Measurements from ENCODE around the gene SEC14L5.

Gene SEC14L5

DNA sequence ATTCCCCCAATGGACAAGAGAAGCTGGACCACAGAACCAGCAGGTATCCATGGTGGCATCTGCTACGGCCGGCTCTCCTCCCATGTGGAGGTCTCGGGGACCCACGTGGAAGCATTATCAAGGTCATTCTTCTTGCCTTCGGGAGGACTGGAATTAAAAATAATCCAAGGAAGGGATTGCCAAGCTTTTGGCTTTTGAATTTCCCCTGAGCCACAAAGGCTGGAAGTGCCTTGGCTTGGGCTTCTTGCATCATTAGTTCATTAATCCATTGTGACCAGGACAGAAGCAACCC, 59.5 kb downstream of the SEC14L5 start:
- DNase-seq = no peak

- DNase-seq = peak in 1 of 2 donors; percentile 86
Measured at GRCh38 chr16:5018793-5019192, 60.7 kb downstream of the SEC14L5 start.

- DNase-seq = no peak
Measured at GRCh38 chr16:5019775-5020174, 61.6 kb downstream of the SEC14L5 start.

DNA sequence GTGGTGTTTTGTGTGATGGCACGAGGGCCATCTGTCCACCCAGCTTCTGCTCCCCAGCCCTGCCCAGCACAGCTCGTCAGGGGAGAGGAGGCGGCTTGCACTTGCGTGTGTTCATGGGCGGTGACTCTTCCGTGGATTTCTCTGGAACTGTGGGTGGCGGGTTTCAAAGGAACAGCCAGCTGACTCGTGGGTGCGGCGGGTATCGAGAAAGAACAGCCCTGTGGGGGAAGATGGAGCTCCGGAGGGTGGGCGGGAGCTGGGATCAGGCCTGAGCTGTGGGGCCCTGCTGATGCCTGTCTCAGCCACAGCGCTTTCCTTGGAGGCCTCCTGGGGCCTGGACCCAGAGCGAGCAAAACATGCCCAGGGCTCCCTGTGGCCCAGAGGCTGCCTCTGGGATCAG, 62.4 kb downstream of the SEC14L5 start:
- peak; percentile 30 to 43 for DNase-seq

DNA sequence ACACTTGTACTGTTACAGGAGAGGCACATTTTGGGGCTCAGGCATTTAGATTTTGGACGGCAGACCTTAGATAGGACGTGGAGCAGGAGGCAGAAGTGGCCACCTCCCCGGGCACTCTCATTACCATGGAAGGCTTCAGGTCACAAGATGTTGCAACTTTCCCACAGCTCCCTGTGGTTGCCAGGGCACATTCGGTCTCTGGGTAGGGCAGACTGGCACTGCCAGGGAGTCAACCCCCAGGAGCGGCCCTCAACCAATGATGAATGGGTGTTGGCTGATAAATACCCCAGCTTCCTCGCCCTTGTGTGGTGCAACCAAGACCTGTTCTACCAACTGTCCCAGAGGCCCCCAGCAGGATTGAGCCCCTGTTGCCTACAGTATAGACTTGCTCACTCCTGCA, 64.4 kb downstream of the SEC14L5 start:
- DNase-seq = no peak

- DNase-seq = no peak
Measured at GRCh38 chr16:5024632-5025031, 66.5 kb downstream of the SEC14L5 start.

DNA sequence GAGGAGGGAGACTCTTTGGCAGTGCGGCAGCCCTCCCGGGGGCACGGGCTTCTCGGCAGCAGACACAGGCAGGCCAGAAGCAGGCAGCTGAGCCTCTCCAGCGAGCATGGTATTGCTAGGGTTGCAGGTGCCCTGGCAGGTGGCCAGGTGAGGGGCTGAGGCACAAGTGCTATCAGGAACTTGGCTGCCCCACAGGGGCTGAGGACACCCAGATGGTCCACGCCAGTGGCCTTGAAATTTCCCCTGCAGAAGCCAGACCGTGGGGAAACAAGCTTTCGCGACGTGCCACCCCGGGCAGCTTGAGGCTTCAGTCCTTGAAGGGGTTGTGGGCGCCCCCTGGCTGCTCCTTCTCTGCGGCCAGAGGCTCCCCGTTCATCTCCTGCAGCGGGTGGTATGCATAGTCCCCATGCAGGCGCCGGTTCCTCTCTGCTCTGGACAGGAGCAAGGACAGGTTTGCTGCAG, 67.1 kb downstream of the SEC14L5 start:
- peak; percentile 48 to 55 for DNase-seq

- no peak for DNase-seq
Measured at GRCh38 chr16:5026664-5027063, 68.5 kb downstream of the SEC14L5 start.

GRCh38 chr16:5027086-5027485, 69.0 kb downstream of the SEC14L5 start:
- no peak for DNase-seq

GRCh38 chr16:5027575-5028235, 69.6 kb downstream of the SEC14L5 start:
- no peak for DNase-seq

DNA sequence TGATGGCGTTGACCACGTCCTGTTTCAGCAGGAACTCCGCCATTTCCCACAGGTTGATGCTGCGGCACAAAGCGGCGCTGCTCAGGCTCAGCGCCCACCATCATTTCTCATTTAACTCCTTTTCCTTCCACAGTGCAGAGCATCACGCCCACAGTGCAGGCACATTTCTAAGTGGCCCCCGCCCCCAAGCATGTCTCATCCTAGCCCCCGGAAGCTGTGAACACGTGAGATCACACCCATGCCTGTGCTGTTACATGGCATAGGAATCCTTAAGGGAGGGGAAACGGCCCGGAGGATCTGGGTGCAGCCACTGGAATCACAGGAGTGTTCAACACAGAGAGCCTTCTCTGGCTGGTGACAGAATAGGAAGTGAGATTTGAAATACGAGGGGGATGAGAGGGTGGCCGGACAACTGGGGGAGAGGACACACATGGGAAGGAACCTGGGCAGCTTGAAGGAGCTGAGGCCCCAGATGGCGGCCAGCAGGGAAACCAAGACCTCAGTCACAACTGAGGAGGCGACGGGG, 70.9 kb downstream of the SEC14L5 start:
- no peak for DNase-seq

DNA sequence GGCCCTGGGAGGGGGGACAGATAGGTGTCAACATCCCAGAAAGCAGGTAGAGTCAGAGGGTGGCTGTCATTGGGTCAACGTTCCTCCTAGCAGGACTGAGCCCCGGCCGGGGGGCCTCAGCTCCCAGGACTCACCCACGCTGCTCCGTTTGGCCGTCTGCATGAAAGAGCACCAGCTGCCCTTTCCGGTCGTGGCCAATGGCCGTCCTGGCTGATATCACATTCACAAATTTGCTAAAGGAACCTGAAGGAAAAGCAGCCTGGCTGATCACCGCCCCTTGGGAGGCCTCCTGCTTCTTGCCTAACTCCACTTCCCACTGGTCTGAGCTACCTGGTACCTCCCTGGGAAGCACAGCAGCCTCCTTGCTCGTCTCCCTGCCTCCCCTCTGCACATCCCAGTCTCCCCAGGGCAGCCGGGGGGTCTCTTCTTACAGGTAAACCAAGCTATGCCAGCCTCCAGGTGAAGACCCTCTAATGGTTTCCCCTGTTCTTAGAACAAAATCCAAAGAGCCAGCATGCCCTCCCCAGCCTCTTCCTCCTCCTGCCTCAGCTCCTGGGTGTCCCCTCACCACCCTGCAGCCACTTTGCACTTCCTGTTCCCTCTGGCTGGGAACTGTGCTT, 72.2 kb downstream of the SEC14L5 start:
- DNase-seq = no peak

DNA sequence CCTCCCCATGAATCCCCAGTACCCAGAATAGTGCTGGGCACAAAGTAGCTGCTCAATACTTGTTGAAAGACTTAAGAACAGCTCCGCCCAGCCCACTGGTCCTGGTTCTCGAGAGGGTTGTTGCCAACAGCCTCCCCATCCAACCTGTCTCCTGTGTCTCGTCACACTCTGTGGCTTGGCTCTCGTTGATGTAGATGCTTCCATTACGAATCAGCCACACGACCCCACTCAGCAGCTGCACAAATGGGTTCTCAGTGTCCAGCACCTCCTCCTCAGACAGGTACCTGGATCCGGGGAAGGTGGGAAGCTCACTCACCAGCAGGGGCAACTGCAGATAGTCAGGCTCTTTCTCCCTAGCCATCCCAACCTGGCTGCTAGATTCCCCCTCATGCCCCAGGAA, 73.5 kb downstream of the SEC14L5 start:
- DNase-seq = no peak

DNA sequence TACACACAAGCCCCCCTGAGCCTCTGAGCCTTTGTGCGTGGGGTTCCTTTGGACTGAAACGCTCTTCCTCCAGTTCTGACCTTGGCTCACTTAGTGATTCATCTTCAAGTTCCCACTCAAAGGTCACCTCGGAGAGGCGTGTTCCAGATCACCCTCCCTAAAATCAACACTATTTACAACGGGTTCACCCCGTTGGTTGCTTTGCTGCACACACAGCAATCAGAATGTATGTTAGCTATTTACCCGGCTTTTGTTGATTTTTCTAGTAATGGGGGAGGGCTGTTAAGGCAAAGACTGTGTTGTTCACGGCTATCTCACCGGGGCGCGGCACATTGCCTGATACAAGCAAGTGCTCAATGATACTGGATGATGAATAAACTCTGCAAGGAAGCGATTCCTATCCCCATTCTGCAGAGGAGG, 74.6 kb downstream of the SEC14L5 start:
- no peak for DNase-seq

- peak; percentile 68 to 82 for DNase-seq
Measured at GRCh38 chr16:5033256-5034166, 75.4 kb downstream of the SEC14L5 start, which contains the start of gene NAGPA. Gene NAGPA (minus strand): TSS chr16:5033935. CDS start chr16:5033914, 21 bp downstream.

- DNase-seq = no peak
Measured at GRCh38 chr16:5034167-5034523, 76.0 kb downstream of the SEC14L5 start.

DNA sequence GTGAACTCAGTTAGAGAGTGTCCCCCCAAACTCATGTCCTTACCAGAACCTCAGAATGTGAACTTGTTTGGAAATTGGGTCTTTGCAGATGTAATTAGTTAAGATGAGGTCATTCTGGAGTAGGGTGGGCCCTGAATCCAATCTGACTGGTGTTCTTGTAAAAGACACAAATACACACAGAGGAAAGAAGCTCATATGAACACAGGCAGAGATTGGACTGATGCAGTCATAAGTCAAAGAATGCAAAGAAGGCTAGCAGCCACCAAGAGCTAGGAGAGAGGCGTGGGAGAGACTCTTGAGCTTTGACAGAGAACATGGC, 77.7 kb downstream of the SEC14L5 start:
- DNase-seq = no peak

DNA sequence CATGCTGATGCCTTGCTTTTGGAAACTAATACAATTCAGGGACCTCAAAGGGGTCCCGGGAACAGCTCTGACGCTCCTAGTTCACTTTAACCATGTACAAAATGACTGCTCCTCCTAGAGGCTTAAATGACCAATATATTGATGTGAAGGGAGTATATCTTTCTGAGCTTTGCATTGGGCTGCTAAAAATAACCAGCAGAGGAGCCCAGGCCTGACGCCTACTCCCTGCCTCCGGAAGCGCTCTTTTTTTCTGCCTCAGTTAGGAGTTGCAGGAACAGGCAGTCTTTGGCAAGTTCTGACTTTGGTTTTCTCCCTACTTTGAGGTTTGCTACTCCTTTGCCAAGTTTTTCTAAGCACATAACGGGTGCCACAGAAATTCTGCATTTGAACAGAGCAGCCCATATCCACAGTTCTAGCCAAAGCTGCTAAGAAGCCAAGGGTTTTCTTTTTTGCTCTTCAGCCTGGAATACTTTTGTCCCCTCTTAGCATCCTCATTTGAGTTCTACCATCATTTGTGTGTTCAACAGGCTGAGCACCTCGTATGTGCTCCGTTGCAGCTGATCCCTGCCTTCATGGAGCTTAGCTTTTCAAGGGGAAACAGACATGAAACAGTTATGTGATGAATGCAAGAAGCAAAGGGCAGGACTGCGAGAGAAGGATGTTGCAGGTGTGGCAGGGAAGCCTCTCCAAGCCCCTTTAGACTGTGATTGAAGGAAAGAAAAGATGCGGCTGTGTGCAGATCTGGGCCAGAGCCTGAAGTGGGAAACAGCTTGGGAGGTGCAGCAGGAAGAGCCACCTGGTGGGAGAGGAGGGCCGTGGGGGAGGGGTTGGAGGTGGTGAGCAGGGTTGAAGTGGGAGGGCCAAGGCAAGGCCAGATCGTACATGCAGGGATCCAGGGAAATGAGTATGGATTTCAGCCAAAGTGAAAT, 78.4 kb downstream of the SEC14L5 start:
- DNase-seq = peak in 1 of 2 donors; percentile 63

DNA sequence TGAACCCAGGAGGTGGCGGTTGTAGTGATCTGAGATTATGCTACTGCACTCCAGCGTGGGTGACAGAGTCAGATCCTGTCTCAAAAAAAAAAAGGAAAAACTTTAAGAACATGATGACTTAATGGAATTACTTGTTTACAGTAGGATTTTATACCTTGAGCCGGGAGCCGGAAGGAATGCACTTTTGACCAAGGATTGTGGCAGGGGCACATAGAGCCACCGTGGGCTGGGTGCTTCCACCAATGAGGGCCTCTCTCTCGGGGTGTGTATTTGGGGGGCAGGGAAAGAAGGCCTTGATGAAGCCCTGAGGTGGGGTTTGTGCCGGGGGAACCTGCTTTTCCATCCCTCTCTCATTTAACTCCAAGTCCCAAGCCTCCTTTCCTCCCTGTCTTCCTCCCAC, 82.3 kb downstream of the SEC14L5 start:
- DNase-seq = no peak

GRCh38 chr16:5041600-5042133, 83.5 kb downstream of the SEC14L5 start:
- no peak for DNase-seq

DNA sequence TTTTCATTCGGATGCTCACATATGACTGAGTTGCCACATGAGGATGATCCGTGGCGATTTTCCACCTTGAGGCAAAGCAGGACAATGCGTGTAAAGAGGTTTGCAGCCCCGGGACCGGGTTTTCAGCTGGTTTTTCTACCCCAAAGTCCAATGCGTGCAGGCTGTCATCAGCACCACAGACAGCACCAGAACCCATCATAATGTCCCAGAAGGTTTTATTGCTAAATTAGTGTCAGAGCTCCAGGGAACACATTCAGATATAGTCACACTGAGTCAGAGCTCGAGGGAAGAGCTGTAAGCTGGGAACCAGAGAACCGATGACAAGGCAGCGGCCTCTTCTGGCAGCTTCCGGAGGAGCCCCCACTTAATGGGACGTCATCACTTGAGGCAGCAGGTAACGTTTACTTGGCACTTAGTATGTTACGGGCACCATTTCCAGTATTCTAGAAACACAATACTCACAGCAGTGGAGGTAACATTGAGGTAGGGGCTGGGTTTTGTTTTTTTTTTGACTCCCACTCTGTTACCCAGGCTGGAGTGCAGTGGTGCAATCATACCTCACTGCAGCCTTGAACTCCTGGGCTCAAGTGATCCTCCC, 84.5 kb downstream of the SEC14L5 start:
- DNase-seq = no peak

GRCh38 chr16:5044011-5044540, 85.9 kb downstream of the SEC14L5 start:
- DNase-seq = no peak
